SH-SY5Y (cell line): ENCODE results near the gene VPS8.

Experiments
- GATA2 ChIP-seq: IDR thresholded peaks from 2 replicates; pipeline ENCODE4 v1.6.1; 2011; ENCODE audit warnings: mild to moderate bottlenecking, low read depth, low read length
- GATA3 ChIP-seq: IDR thresholded peaks from 2 replicates; pipeline ENCODE4 v1.6.1; 2011; ENCODE audit warnings: low read depth, mild to moderate bottlenecking, low read length, moderate library complexity

- no peak for TF ChIP-seq GATA3
- TF ChIP-seq GATA2, result no peak
Observed at GRCh38 chr3:185058796-185059195, 246.8 kb downstream of the VPS8 start.
